ENCODE measurements around the gene PDZRN3.

The PDZRN3 gene

GRCh38 chr3:73622091-73622805 is 2.5 kb downstream of the PDZRN3 start:
- no peak for DNase-seq

DNA sequence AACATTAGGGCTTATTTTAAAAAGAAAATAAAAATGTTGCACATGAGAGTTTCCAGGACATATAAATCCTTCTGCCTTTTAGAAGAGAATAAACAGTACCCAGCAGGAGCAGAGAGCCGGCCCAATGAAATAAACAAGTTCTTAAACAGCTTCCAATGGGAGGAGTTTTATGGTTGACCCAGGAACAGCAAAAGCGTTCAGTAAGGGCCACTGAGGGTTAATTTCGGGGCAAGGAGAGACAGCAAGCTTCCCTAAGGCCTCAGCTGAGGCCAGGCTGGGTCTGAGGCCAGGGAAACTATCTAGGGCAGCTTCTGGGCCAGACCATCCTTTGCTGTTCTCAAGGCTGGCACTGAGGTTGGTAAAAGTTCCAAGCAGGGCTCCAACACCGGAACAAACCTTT is 3.4 kb downstream of the PDZRN3 start:
- DNase-seq = no peak

GRCh38 chr3:73618461-73618860 is 6.3 kb downstream of the PDZRN3 start:
- no peak for DNase-seq

DNA sequence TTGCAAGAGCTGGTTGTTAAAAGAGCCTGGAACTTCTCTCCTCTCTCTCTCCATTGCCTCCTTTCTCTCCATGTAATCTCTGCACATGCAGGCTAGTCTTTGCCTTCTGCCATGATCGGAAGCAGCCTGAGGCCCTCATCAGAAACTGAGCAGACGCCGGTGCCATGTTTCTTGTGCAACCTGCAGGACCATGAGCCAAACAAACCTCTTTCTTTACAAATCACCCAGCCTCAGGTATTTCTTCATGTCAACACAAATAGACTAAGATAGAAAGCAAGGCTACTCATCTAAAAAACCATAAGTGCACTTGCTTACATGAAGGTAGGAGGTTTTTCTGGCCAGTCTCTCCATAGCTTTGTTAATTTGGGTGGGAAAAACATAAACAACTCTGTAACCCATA is 8.7 kb downstream of the PDZRN3 start:
- DNase-seq = no peak

DNA sequence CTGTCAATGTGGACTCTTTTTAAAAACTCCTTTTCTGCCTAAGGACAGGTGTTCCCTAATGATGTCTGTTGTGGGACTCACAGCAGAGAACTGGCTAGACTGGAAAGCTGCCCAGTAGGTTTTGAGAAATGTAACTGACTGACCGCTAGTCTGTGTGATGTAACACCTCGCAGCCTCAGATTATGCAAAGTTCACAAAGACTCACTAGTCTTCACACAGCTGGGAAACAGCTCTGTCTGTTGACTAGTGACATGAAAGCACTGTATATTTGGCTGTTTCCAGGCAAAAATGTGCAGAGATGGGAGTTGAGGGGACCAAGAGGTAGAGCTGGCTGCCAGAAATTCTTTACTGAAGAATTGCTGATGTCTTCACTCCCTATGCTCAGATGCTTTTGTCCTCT is 10.3 kb downstream of the PDZRN3 start:
- DNase-seq = no peak

- DNase-seq = no peak
Measured at GRCh38 chr3:73611176-73611575, 13.6 kb downstream of the PDZRN3 start.

DNA sequence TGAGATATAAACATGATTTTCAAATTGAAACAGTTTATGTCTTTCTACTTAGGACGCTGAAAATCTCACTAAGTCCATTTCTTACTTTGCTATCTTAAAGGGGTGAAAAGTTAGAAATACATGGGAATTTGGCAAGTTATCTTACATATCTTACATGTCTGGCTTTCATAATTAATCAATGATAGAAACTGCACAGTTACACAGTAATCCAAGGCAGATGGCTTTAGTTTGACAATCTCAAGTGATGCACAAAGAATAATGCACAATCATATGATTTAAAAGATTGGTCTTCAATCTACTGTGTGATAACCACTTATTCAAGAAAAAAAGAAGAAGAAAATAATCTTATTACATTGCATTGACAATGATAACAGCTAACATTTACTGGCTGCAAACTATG is 14.2 kb downstream of the PDZRN3 start:
- no peak for DNase-seq

- DNase-seq = no peak
Measured at GRCh38 chr3:73609655-73610054, 15.1 kb downstream of the PDZRN3 start.

DNA sequence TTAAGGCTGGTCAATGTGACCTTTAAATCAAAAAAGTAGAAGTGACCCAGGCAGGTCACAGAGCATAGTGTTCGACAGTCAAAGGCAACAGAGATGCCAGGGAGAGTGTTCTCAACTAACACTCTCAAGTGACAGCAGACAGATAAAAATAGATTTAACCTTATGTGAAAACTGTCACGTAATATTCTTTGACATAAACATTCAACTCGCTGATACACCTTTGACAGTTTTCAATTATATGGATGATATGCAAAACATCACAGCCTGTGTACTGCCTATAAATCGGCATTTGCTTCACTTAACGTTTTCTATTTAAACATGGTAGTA is 15.5 kb downstream of the PDZRN3 start:
- no peak for DNase-seq

DNA sequence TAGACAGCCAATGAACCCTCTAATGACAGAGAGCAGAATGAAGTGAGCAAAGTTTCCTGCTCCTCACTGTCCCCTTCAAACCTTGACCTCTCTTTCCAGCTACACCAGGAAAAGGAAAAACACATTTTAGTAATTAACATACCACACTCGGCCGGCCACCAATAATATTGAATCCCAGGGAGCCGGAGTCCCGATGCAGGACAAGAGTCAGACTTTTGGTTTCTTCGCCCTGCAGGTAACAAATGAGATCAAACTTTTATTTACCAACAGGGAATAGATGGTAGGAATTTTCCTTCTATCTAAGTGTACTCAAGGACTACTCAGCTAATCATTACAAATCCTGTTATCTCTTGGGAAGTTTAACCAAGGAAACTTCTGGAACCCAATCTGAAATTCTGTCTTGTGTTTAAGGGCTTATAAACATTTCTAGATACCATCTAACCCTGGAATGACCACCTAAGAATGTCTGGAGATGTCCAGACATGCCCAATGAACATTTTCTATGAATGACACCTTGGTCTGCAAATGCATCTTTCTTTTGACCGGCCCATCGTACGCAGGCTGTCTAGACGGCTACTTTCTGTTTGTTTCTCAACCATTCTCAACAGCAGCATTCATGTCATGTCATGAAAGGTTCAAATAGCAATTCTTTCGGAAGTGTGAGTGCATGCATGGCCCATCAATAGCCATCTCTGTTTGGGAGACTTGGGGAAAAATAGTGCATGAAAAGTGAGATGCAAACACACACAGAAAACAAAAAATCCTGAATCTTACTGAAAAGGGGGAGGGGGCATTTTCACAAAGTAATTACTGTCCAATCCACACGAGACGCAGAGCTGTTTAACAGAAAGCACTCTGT is 16.1 kb downstream of the PDZRN3 start:
- DNase-seq = no peak

DNA sequence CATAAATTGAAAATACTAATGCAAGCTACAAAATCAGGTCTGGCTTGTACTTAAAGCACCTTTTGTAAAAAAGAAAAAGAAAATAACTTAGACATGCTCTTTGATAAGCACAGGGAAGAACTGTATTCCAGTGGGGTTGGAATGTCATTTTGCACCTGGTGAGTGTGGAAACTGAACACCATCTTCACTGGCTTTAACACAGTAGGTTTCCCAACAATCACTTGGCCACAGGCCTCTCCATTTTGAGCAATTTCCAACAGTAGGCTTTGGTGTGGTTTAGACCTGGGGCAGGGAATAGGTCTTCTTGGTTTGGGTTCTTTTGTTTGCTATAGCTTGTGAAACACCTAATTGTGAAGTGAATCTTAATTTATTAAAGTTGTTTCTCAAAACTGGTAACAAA is 18.9 kb downstream of the PDZRN3 start:
- no peak for DNase-seq

- no peak for DNase-seq
Measured at GRCh38 chr3:73605412-73605811, 19.3 kb downstream of the PDZRN3 start.

DNA sequence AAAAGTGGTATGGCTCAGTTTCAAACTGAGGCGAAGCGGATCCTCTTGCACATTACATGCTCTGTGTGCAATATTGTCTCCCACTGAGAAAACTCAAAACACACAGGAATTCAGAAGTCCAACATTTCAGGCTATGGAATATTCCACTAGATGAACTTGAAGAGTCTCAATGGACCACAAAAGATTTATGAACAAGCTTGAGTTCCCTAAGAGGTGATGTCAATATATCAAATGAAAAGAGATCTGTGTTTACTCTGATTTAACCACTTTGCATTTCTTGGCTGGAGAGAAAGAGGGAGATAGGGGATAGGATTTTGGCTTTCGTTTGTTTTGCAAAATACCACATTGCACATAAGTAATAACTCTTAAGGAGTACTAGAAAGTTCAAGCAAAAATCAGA is 20.3 kb downstream of the PDZRN3 start:
- DNase-seq = no peak

- no peak for DNase-seq
Measured at GRCh38 chr3:73603762-73604171, 21.0 kb downstream of the PDZRN3 start.

DNA sequence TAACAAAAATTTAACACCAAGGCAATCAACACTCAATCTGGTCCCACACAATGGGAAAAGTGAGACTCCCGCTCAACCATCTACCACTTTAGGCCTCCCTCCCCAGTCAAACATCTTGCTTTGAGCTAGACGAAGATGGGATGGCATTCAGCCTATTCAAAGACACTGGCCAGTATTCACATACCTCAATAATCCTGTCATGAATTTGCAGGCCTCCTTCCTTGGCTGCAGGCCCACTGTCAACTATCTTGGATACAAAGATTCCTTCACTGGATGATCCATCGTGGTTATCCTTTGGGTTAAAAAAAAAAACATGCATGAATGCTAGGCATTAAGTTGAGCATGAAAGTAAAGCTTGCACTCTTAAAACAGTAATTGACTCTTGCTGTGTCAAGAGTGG is 22.6 kb downstream of the PDZRN3 start:
- DNase-seq = no peak

DNA sequence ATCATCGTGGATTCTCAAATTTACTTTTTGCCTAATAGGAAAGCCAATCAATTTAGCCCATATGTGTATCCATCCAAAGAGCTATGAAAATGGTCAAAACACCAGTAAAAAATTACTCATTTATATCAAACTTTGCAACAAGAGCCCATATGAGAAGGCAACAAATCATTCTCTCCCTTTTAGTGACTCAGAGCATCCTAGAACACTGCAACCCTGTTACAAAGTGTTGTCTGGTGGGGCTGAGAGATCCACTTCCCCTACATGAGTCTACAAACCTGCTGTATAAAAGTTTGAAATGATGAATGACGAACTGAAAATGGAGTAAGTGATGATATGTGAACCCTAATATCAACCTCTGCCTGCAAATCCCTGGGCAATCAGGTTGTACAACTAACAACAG is 23.3 kb downstream of the PDZRN3 start:
- DNase-seq = no peak

GRCh38 chr3:73601011-73601410 is 23.7 kb downstream of the PDZRN3 start:
- no peak for DNase-seq

DNA sequence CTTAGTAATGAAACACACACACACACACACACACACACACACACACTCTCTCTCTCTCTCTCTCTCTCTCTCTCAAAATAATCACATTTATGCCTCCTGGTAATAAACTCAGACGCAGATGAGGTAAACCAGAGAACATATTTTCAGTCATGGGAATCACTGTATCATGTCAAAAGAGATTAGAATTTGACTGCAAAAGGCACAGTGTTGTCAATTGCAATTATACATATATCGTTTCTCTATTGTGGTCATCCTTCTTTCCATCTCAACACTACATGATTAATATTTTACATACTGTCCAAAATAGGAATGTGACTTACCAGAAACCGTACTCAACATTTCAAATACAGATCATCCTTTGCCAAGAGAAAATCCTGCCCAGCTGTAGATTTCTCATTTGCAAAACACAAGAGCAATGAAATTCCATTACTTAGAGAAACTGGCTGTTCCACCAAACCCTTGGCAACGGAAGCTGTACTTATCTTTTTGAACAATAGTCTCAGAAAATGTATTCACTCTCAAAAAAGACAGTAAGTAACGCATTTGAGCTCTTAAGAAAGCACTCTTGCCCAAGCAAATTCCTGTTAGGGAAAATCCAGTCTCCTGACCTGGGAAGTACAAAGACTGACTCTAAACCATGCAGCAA is 24.3 kb downstream of the PDZRN3 start:
- no peak for DNase-seq

- no peak for DNase-seq
Measured at GRCh38 chr3:73599605-73600004, 25.1 kb downstream of the PDZRN3 start.

GRCh38 chr3:73597476-73597875 is 27.3 kb downstream of the PDZRN3 start:
- no peak for DNase-seq

DNA sequence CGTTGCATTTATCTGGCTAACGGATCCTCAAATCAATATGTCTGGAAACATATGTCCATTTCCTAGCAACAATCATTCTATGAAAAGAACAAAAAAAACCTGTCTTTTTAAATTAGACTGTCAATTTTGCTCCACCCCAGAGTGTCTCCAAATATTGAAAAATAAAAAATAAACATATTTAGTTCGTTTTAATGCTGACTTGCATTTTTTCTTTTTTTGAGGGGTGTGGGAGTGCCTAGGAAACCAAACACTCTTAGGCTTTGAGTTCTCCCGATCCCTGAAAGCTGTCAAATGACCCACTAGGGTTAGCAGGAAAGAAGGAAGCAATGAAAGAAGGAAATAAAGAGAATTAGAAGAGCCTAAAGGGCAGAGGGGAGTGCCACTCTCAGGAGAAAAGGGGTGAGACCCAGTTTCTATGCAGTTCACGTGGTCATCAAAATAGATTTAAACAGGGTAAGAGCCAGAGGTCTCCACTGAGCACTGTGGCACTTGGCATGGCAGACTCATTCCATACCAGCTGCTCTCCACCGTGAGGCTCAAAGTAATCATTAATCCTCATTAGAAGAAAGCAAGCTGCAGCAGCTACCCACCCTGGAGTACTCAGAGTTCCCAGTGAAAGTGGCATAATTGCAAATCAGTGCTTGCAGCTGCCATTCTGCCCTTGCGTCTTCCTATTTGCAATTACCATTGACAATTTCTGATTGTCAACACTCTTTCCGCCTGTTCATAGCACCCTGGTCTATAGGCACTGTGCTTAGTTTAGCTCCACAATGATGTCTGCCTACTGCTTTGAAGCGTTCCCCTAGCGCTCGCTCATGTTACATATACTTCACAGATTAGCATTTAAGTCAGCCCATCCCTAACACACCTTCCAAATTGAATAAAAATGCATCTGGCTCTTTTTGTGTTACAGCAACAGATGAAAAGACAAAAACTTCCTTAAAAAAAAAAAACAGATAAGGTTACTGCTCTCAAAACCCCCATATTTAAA is 32.3 kb downstream of the PDZRN3 start:
- DNase-seq = no peak

DNA sequence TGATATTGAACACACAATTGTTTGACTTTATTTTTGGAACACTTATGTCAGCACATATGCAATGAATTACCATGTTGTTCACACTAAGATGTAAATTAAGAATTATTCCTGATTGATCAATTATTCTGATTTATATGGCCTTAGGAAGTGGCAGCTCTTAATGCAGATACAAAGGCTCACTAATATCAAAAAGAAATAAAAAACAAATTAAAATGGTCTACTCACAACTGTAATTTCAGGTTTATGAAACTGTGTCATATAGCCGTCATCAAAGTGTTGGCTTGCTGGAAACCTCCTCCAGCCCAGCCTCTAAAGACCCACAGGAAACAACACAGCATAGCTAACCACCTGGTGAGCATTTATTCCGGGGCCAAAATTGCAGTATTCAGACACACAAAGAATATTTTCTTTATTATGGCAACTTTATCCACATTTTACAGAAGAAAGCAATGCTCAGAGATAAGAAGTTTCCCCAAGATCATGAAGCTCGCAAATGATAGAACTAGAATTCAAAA is 33.4 kb downstream of the PDZRN3 start:
- no peak for DNase-seq

- DNase-seq = no peak
Measured at GRCh38 chr3:73586628-73587027, 38.1 kb downstream of the PDZRN3 start.

Data from CD4-positive, alpha-beta T cell treated with Interleukin-10 for 1 hour (primary cell).